ENCODE measurements around the gene KRTAP10-8. TPM values are rescaled to one million over a fixed set of nuclear protein-coding genes. Genes with fewer than 3 reads are reported as not detected.
"Not testable (repeated sequence)": the region's sequence is repeated elsewhere in the genome, so short reads cannot be mapped to it uniquely, and the experiment has no call there.

KRTAP10-8 gene
- polyA plus RNA-seq, 1 donor from 2014 or later, result not detected

GRCh38 chr21:44572959-44573583 is 38.8 kb upstream of the KRTAP10-8 start:
- Histone ChIP-seq H2AFZ (ENCODE audit: low read depth, low read length) (no peak overlapping the region), H3K4me3 (ENCODE audit: low read length) (no peak overlapping the region), H3K9ac (ENCODE audit: low read length) (no peak overlapping the region), H3F3A (ENCODE audit: insufficient read depth, low read length, poor library complexity, severe bottlenecking) (no peaks in the 10 kb centered on the region), H3K4me2 (ENCODE audit: low read length) (no peak overlapping the region), H3K27ac (ENCODE audit: low read length) (no peak overlapping the region), H3K36me3 (ENCODE audit: insufficient read depth, low read length) (no peaks in the 10 kb centered on the region), H3K9me3 (ENCODE audit: low read length) (peaks cover 10% of the 10 kb centered on the region), H3K9me2 (ENCODE audit: insufficient read depth, low read length) (no peaks in the 10 kb centered on the region), H3K27me3 (ENCODE audit: insufficient read depth, low read depth, low read length) (no peaks in the 10 kb centered on the region), H4K20me1 (ENCODE audit: insufficient read depth) (no peaks in the 10 kb centered on the region), H3K79me2 (replicated peaks; ENCODE audit: insufficient read depth, low read length) (no peaks in the 10 kb centered on the region)
- TF ChIP-seq EZH2 (IDR thresholded peaks at IDR 0.05; ENCODE audit: borderline replicate concordance, insufficient read depth, low read length, poor library complexity, severe bottlenecking), result no peak
- no peak for TF ChIP-seq TAF1 (IDR thresholded peaks at IDR 0.05; ENCODE audit: low read depth)
- no peak for TF ChIP-seq MXI1 (conservative IDR thresholded peaks at IDR 0.05; ENCODE audit: poor library complexity, severe bottlenecking)
- TF ChIP-seq, protein P1, sequence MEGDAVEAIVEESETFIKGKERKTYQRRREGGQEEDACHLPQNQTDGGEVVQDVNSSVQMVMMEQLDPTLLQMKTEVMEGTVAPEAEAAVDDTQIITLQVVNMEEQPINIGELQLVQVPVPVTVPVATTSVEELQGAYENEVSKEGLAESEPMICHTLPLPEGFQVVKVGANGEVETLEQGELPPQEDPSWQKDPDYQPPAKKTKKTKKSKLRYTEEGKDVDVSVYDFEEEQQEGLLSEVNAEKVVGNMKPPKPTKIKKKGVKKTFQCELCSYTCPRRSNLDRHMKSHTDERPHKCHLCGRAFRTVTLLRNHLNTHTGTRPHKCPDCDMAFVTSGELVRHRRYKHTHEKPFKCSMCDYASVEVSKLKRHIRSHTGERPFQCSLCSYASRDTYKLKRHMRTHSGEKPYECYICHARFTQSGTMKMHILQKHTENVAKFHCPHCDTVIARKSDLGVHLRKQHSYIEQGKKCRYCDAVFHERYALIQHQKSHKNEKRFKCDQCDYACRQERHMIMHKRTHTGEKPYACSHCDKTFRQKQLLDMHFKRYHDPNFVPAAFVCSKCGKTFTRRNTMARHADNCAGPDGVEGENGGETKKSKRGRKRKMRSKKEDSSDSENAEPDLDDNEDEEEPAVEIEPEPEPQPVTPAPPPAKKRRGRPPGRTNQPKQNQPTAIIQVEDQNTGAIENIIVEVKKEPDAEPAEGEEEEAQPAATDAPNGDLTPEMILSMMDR (IDR thresholded peaks at IDR 0.05; ENCODE audit: poor library complexity, severe bottlenecking), result no peak

DNA sequence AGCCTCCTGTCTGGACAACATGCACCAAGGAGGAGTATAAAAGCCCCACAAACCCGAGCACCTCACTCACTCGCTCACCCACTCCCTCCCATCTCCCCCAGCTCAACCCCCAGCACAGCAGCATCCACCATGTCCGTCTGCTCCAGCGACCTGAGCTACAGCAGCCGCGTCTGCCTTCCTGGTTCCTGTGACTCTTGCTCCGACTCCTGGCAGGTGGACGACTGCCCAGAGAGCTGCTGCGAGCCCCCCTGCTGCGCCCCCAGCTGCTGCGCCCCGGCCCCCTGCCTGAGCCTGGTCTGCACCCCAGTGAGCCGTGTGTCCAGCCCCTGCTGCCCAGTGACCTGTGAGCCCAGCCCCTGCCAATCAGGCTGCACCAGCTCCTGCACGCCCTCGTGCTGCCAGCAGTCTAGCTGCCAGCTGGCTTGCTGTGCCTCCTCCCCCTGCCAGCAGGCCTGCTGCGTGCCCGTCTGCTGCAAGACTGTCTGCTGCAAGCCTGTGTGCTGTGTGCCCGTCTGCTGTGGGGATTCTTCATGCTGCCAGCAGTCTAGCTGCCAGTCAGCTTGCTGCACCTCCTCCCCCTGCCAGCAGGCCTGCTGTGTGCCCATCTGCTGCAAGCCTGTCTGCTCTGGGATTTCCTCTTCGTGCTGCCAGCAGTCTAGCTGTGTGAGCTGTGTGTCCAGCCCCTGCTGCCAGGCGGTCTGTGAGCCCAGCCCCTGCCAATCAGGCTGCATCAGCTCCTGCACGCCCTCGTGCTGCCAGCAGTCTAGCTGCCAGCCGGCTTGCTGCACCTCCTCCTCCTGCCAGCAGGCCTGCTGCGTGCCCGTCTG is 38.0 kb upstream of the KRTAP10-8 start, which contains the start of gene KRTAP10-4:
KRTAP10-4 (plus strand) TSS at position 100 of the 827 bp plus-strand sequence; CDS start at position 130, 30 bp downstream.
- not testable (repeated sequence) for H3K4me2 ChIP-seq (ENCODE audit: low read length); H3K9me3 ChIP-seq (ENCODE audit: low read length); H3K9me2 ChIP-seq (ENCODE audit: insufficient read depth, low read length); H3K27ac ChIP-seq (ENCODE audit: low read length); H3K9ac ChIP-seq (ENCODE audit: low read length); H2AFZ ChIP-seq (ENCODE audit: low read depth, low read length); H3F3A ChIP-seq (ENCODE audit: insufficient read depth, low read length, poor library complexity, severe bottlenecking); H3K79me2 ChIP-seq (replicated peaks; ENCODE audit: insufficient read depth, low read length); H3K27me3 ChIP-seq (ENCODE audit: insufficient read depth, low read depth, low read length); H3K36me3 ChIP-seq (ENCODE audit: insufficient read depth, low read length); H4K20me1 ChIP-seq (ENCODE audit: insufficient read depth); H3K4me3 ChIP-seq (ENCODE audit: low read length)

DNA sequence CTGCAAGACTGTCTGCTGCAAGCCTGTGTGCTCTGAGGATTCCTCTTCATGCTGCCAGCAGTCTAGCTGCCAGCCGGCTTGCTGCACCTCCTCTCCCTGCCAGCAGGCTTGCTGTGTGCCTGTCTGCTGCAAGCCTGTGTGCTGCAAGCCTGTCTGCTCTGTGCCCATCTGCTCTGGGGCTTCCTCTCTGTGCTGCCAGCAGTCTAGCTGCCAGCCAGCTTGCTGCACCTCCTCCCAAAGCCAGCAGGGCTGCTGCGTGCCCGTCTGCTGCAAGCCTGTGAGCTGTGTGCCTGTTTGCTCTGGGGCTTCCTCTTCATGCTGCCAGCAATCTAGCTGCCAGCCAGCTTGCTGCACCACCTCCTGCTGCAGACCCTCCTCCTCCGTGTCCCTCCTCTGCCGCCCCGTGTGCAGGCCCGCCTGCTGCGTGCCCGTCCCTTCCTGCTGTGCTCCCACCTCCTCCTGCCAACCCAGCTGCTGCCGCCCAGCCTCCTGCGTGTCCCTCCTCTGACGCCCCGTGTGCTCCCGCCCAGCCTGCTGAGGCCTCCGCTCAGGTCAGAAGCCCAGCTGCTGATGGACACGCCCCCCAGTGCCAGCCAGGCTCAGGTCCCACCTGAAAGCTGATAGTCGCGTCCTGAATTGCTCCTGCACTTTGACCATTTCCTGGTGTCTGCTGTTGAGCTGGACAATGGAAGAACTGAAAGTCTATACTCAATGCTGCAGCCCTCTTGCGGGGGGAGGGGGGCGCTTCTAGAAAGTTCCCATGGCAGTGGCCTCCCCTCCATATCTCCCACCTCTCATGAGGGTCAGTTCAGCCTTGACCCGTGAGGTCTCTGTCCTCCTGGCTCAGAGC is 37.2 kb upstream of the KRTAP10-8 start:
- no peak overlapping the region for H3K27ac ChIP-seq (ENCODE audit: low read length)
- no peaks in the 10 kb centered on the region for H3K27me3 ChIP-seq (ENCODE audit: insufficient read depth, low read depth, low read length)
- H2AFZ ChIP-seq (ENCODE audit: low read depth, low read length), result no peak overlapping the region
- H3K9ac ChIP-seq (ENCODE audit: low read length), result no peak overlapping the region
- H3K9me2 ChIP-seq (ENCODE audit: insufficient read depth, low read length), result no peaks in the 10 kb centered on the region
- no peak overlapping the region for H3K4me2 ChIP-seq (ENCODE audit: low read length)
- H3K9me3 ChIP-seq (ENCODE audit: low read length), result peaks cover 10% of the 10 kb centered on the region
- no peaks in the 10 kb centered on the region for H3K36me3 ChIP-seq (ENCODE audit: insufficient read depth, low read length)
- H3F3A ChIP-seq (ENCODE audit: insufficient read depth, low read length, poor library complexity, severe bottlenecking), result no peaks in the 10 kb centered on the region
- H3K79me2 ChIP-seq (replicated peaks; ENCODE audit: insufficient read depth, low read length), result no peaks in the 10 kb centered on the region
- H4K20me1 ChIP-seq (ENCODE audit: insufficient read depth), result no peaks in the 10 kb centered on the region
- H3K4me3 ChIP-seq (ENCODE audit: low read length), result no peak overlapping the region
- TF ChIP-seq, protein P2, sequence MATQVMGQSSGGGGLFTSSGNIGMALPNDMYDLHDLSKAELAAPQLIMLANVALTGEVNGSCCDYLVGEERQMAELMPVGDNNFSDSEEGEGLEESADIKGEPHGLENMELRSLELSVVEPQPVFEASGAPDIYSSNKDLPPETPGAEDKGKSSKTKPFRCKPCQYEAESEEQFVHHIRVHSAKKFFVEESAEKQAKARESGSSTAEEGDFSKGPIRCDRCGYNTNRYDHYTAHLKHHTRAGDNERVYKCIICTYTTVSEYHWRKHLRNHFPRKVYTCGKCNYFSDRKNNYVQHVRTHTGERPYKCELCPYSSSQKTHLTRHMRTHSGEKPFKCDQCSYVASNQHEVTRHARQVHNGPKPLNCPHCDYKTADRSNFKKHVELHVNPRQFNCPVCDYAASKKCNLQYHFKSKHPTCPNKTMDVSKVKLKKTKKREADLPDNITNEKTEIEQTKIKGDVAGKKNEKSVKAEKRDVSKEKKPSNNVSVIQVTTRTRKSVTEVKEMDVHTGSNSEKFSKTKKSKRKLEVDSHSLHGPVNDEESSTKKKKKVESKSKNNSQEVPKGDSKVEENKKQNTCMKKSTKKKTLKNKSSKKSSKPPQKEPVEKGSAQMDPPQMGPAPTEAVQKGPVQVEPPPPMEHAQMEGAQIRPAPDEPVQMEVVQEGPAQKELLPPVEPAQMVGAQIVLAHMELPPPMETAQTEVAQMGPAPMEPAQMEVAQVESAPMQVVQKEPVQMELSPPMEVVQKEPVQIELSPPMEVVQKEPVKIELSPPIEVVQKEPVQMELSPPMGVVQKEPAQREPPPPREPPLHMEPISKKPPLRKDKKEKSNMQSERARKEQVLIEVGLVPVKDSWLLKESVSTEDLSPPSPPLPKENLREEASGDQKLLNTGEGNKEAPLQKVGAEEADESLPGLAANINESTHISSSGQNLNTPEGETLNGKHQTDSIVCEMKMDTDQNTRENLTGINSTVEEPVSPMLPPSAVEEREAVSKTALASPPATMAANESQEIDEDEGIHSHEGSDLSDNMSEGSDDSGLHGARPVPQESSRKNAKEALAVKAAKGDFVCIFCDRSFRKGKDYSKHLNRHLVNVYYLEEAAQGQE (IDR thresholded peaks at IDR 0.05; ENCODE audit: borderline replicate concordance), result no peak
- TF ChIP-seq, protein P1 (IDR thresholded peaks at IDR 0.05; ENCODE audit: poor library complexity, severe bottlenecking), result no peak
- TF ChIP-seq POLR2AphosphoS5 (IDR thresholded peaks at IDR 0.05) (no peak), TAF1 (IDR thresholded peaks at IDR 0.05; ENCODE audit: low read depth) (no peak), MXI1 (conservative IDR thresholded peaks at IDR 0.05; ENCODE audit: poor library complexity, severe bottlenecking) (no peak), EP300 (conservative IDR thresholded peaks at IDR 0.05; ENCODE audit: poor library complexity, severe bottlenecking) (no peak), SMC3 (conservative IDR thresholded peaks at IDR 0.05; ENCODE audit: poor library complexity) (no peak), RAD21 (conservative IDR thresholded peaks at IDR 0.05) (no peak), EZH2 (IDR thresholded peaks at IDR 0.05; ENCODE audit: borderline replicate concordance, insufficient read depth, low read length, poor library complexity, severe bottlenecking) (no peak)
